Endothelial cell (in vitro differentiated cells): ENCODE results near the gene PKN2. TPM values are rescaled to one million over a fixed set of nuclear protein-coding genes. Genes with fewer than 3 reads are reported as not detected.
"Not testable (repeated sequence)": the region's sequence is repeated elsewhere in the genome, so short reads cannot be mapped to it uniquely, and the experiment has no call there.

Experiments used
- DNase-seq: peaks from one replicate; pipeline ENCODE4 v3.0.0; 2021; ENCODE audit warnings: low spot score
- H3K27ac Mint-ChIP-seq: one replicate; pipeline ENCODE4 v1.8.0; 2021; ENCODE audit warnings: mixed read lengths, inconsistent platforms; ENCODE audit not compliant: unreplicated experiment
- H3K27me3 Mint-ChIP-seq: one replicate; pipeline ENCODE4 v1.8.0; 2021; ENCODE audit warnings: mild to moderate bottlenecking, moderate library complexity, mixed read lengths, inconsistent platforms; ENCODE audit not compliant: unreplicated experiment
- H3K36me3 Mint-ChIP-seq: one replicate; pipeline ENCODE4 v1.8.0; 2021; ENCODE audit warnings: mild to moderate bottlenecking, low read depth, mixed read lengths, inconsistent platforms; ENCODE audit not compliant: unreplicated experiment
- H3K4me1 Mint-ChIP-seq: one replicate; pipeline ENCODE4 v1.8.0; 2021; ENCODE audit warnings: mild to moderate bottlenecking, mixed read lengths, inconsistent platforms; ENCODE audit not compliant: unreplicated experiment
- H3K4me3 Mint-ChIP-seq: one replicate; pipeline ENCODE4 v1.8.0; 2021; ENCODE audit warnings: mild to moderate bottlenecking, mixed read lengths, inconsistent platforms; ENCODE audit not compliant: unreplicated experiment
- H3K9me3 Mint-ChIP-seq: one replicate; pipeline ENCODE4 v1.8.0; 2021; ENCODE audit warnings: mixed read lengths, inconsistent platforms; ENCODE audit not compliant: unreplicated experiment
- CTCF ChIP-seq: fragments of 200-600 bp; sonication (generic); IDR thresholded peaks from one replicate; pipeline ENCODE4 v1.5.0; 2021; ENCODE audit warnings: antibody characterized with exemption; ENCODE audit not compliant: unreplicated experiment
- total RNA-seq: library from RNA; stranded (reverse); fragmentation: NEBNext Ultra II Directional; extraction: Animal tissue kit (Norgen Biotek cat#: 25700); gene quantifications from one replicate; pipeline ENCODE4 v1.2.1, GENCODE V29; 2021; ENCODE audit not compliant: unreplicated experiment

The PKN2 gene
- total RNA-seq, 1 donor from 2014 or later: 51.0 TPM

GRCh38 chr1:88698764-88699163, 14.7 kb downstream of the PKN2 start:
- Mint-ChIP-seq H3K27ac (peak overlapping the region; percentile 28), H3K27me3 (no peaks in the 10 kb centered on the region), H3K4me3 (no peak overlapping the region), H3K36me3 (peaks cover 8% of the 10 kb centered on the region), H3K4me1 (peaks cover 38% of the 10 kb centered on the region), H3K9me3 (no peaks in the 10 kb centered on the region)
- no peak for DNase-seq
- TF ChIP-seq CTCF: no peak

GRCh38 chr1:88700425-88701013, 16.4 kb downstream of the PKN2 start:
- peaks cover 33% of the 10 kb centered on the region for H3K4me1 Mint-ChIP-seq
- H3K9me3 Mint-ChIP-seq: no peaks in the 10 kb centered on the region
- H3K4me3 Mint-ChIP-seq: no peak overlapping the region
- H3K27me3 Mint-ChIP-seq: no peaks in the 10 kb centered on the region
- peaks cover 6% of the 10 kb centered on the region for H3K36me3 Mint-ChIP-seq
- peak overlapping the region; percentile 34 for H3K27ac Mint-ChIP-seq
- no peak for TF ChIP-seq CTCF
- no peak for DNase-seq

GRCh38 chr1:88701275-88701674, 17.2 kb downstream of the PKN2 start:
- TF ChIP-seq CTCF: no peak
- H3K4me3 Mint-ChIP-seq: no peak overlapping the region
- H3K9me3 Mint-ChIP-seq: no peaks in the 10 kb centered on the region
- DNase-seq: no peak
- no peak overlapping the region for H3K27ac Mint-ChIP-seq
- H3K36me3 Mint-ChIP-seq: peaks cover 6% of the 10 kb centered on the region
- H3K4me1 Mint-ChIP-seq: peaks cover 26% of the 10 kb centered on the region
- no peaks in the 10 kb centered on the region for H3K27me3 Mint-ChIP-seq

GRCh38 chr1:88701793-88702192, 17.7 kb downstream of the PKN2 start:
- not testable (repeated sequence) for DNase-seq, H3K36me3 Mint-ChIP-seq, H3K9me3 Mint-ChIP-seq, H3K27me3 Mint-ChIP-seq, H3K4me3 Mint-ChIP-seq
- Mint-ChIP-seq H3K27ac (peak overlapping the region; percentile 58), H3K4me1 (peaks cover 21% of the 10 kb centered on the region)

- Mint-ChIP-seq H3K4me3 (no peak overlapping the region), H3K27me3 (no peaks in the 10 kb centered on the region), H3K4me1 (no peaks in the 10 kb centered on the region), H3K36me3 (peaks cover 7% of the 10 kb centered on the region), H3K9me3 (no peaks in the 10 kb centered on the region), H3K27ac (no peak overlapping the region)
- DNase-seq: no peak
- no peak for TF ChIP-seq CTCF
Measured at GRCh38 chr1:88708011-88708410, 23.9 kb downstream of the PKN2 start.

GRCh38 chr1:88712907-88713306, 28.8 kb downstream of the PKN2 start:
- not testable (repeated sequence) for H3K4me3 Mint-ChIP-seq, H3K27me3 Mint-ChIP-seq, H3K27ac Mint-ChIP-seq, H3K4me1 Mint-ChIP-seq, H3K9me3 Mint-ChIP-seq, DNase-seq, H3K36me3 Mint-ChIP-seq

GRCh38 chr1:88716571-88716970, 32.5 kb downstream of the PKN2 start:
- not testable (repeated sequence) for H3K9me3 Mint-ChIP-seq, H3K36me3 Mint-ChIP-seq, H3K4me3 Mint-ChIP-seq, H3K27ac Mint-ChIP-seq, H3K4me1 Mint-ChIP-seq, DNase-seq, H3K27me3 Mint-ChIP-seq
